Adrenal gland (tissue), 12 donors: ENCODE data around the gene ZBTB7C. TPM values are rescaled to one million over a fixed set of nuclear protein-coding genes. Genes with fewer than 3 reads are reported as not detected.

Experiments used
- DNase-seq, 7 donors: peaks; one replicate each; pipeline ENCODE4 v3.0.0-alpha.2; 2019 to 2020
- H3K27ac ChIP-seq, 5 donors: fragments of 200-600 bp; sonication (generic) in 4 of 5; 1 replicate in 3 of 5; 2 replicates in 2 of 5; pipeline versions ENCODE4 v1.5.1 to v1.8.0; 2016 to 2020; ENCODE audit warnings: mild to moderate bottlenecking in 1 of 5
- H3K27me3 ChIP-seq: fragments of 200-600 bp; 2 replicates; pipeline ENCODE4 v1.8.0; 2021
- H3K36me3 ChIP-seq, 2 donors: fragments of 200-600 bp; replicated peaks in 1 of 2; 1 replicate in 1 of 2; 2 replicates in 1 of 2; pipeline versions ENCODE4 v1.5.1 to v1.8.0; 2018 to 2022
- H3K4me1 ChIP-seq, 2 donors: fragments of 200-600 bp; replicated peaks in 1 of 2; 1 replicate in 1 of 2; 2 replicates in 1 of 2; pipeline versions ENCODE4 v1.5.1 to v1.8.0; 2018 to 2021
- H3K4me3 ChIP-seq, 4 donors: fragments of 200-600 bp; sonication (generic) in 3 of 4; one replicate each; pipeline ENCODE4 v1.5.1; 2016 to 2018
- H3K9me3 ChIP-seq, 3 donors: fragments of 200-600 bp; sonication (generic) in 1 of 3; replicated peaks in 1 of 3; 1 replicate in 2 of 3; 2 replicates in 1 of 3; pipeline versions ENCODE4 v1.5.1 to v1.8.0; 2016 to 2021
- CTCF ChIP-seq, 6 experiments: fragments of 450-650 bp in 4 of 6; fragments of 200-600 bp in 2 of 6; sonication (generic) in 1 of 6; IDR thresholded peaks; 1 replicate in 5 of 6; 2 replicates in 1 of 6; pipeline versions ENCODE4 v1.5.1 to v1.8.0; 2016 to 2021; ENCODE audit warnings: antibody characterized with exemption in 6 of 6, mild to moderate bottlenecking in 2 of 6, moderate library complexity in 1 of 6
- POLR2A ChIP-seq, 2 donors: fragments of 450-650 bp; IDR thresholded peaks; one replicate each; pipeline ENCODE4 v1.6.1; 2017; ENCODE audit warnings: antibody characterized with exemption in 2 of 2, mild to moderate bottlenecking in 2 of 2, moderate library complexity in 1 of 2
- WGBS, 4 donors: extraction: QIAGEN DNeasy Blood & Tissue Kit in 2 of 4; methylation state at CpG; one replicate each; pipeline versions ENCODE4 v1.1.5 to v1.1.7; 2013 to 2017; 5-methylcytosine and 5-hydroxymethylcytosine counted together
- intact Hi-C, 2 donors: fragments of 100-400 bp; cut with DNase I; formaldehyde crosslinking; loops; one replicate each; pipeline versions ENCODE4 v1.14.1 to v1.15.0; 2022 to 2023
- polyA plus RNA-seq, 3 donors: library from polyadenylated mRNA; stranded (reverse); fragments of 200-250 nt in 2 of 3; fragments of 350-450 nt in 1 of 3; fragmentation: Illumina TruSeq in 1 of 3; extraction: RNeasy Lipid Tissue Mini Kit (QIAGEN cat#74804) in 1 of 3; gene quantifications; one replicate each; pipeline ENCODE4 v1.2.3, GENCODE V29; 2013 to 2014
- total RNA-seq, 9 donors: library from RNA; depleted of rRNA in 4 of 9; stranded (reverse); fragments of >200 nt in 4 of 9; fragments of 120-200 nt in 1 of 9; fragmentation: NEBNext Ultra II Directional in 1 of 9; extraction: Animal tissue kit (Norgen Biotek cat#: 25700) in 1 of 9; gene quantifications; one replicate each; pipeline versions ENCODE4 v1.1.0 to v1.2.4, GENCODE V29; 2013 to 2023
- donor health status: healthy with polysubstance abuse.
- donor health status: Bipolar disorder and iron deficiency.
- donor health status: DM: yes; HTN: yes; CAD: no.
- donor health status: DM: no; HTN: no; CAD: no.
- donor health status: DM: no; HTN: no; CAD: no.
- donor health status: DM: yes; HTN: yes; CAD: no.

The ZBTB7C gene
- total and polyA plus RNA-seq, 12 donors = 5.2 to 42.8 (median 26.8) TPM

GRCh38 chr18:48164116-48164515 is 245.1 kb downstream of the ZBTB7C start:
- H3K4me3 ChIP-seq = no peak overlapping the region
- peaks cover 43 to 80% of the 10 kb centered on the region in 2 donors for H3K4me1 ChIP-seq
- no peaks in the 10 kb centered on the region for H3K27me3 ChIP-seq
- H3K27ac ChIP-seq = peak overlapping the region in 4 of 5 donors; percentile 41 to 93 (median 69)
- WGBS, 4 donors = 75 to 87% (median 78%) methylated on average over 4 of the region's 4 CpGs
- H3K36me3 ChIP-seq = no peaks in the 10 kb centered on the region
- intact Hi-C loops = no loop called here
- peak in 2 of 7 donors; percentile 19 to 41 for DNase-seq
- H3K9me3 ChIP-seq = no peaks in the 10 kb centered on the region
- TF ChIP-seq POLR2A (IDR thresholded peaks at IDR 0.05) (no peak), CTCF (IDR thresholded peaks at IDR 0.05) (no peak)

- TF ChIP-seq CTCF (IDR thresholded peaks at IDR 0.05) = no peak
- TF ChIP-seq POLR2A (IDR thresholded peaks at IDR 0.05) = no peak
- peaks cover 39 to 76% of the 10 kb centered on the region in 2 donors for H3K4me1 ChIP-seq
- WGBS, 4 donors = 46 to 63% (median 51%) methylated on average over 3 of the region's 3 CpGs
- DNase-seq = peak in 2 of 7 donors; percentile 8 to 37
- peak overlapping the region in 3 of 5 donors; percentile 74 to 95 (median 93) for H3K27ac ChIP-seq
- intact Hi-C loops = no loop called here
- H3K36me3 ChIP-seq = no peaks in the 10 kb centered on the region
- no peak overlapping the region for H3K4me3 ChIP-seq
- no peaks in the 10 kb centered on the region for H3K9me3 ChIP-seq
- no peaks in the 10 kb centered on the region for H3K27me3 ChIP-seq
Observed at GRCh38 chr18:48163738-48164115, 245.5 kb downstream of the ZBTB7C start.

- DNase-seq = peak in 2 of 7 donors; percentile 19 to 44
- Histone ChIP-seq H3K36me3 (no peaks in the 10 kb centered on the region), H3K27ac (peak overlapping the region in 4 of 5 donors; percentile 48 to 95 (median 92)), H3K4me1 (peaks cover 34 to 70% of the 10 kb centered on the region in 2 donors), H3K27me3 (no peaks in the 10 kb centered on the region), H3K9me3 (no peaks in the 10 kb centered on the region), H3K4me3 (no peak overlapping the region)
- TF ChIP-seq CTCF (IDR thresholded peaks at IDR 0.05) (no peak), POLR2A (IDR thresholded peaks at IDR 0.05) (no peak)
- intact Hi-C loops = no loop called here
- 94 to 99% (median 96%) methylated on average over 4 to 5 of the region's 5 CpGs for WGBS, 4 donors
Observed at GRCh38 chr18:48162956-48163737, 246.0 kb downstream of the ZBTB7C start.

- Histone ChIP-seq H3K27ac (peak overlapping the region; percentile 48 to 95 (median 90)), H3K9me3 (no peaks in the 10 kb centered on the region), H3K36me3 (no peaks in the 10 kb centered on the region), H3K4me3 (peak overlapping the region in 2 of 4 donors; percentile 50 to 58), H3K4me1 (peaks cover 24 to 60% of the 10 kb centered on the region in 2 donors), H3K27me3 (no peaks in the 10 kb centered on the region)
- no peak for TF ChIP-seq CTCF (IDR thresholded peaks at IDR 0.05)
- no peak for TF ChIP-seq POLR2A (IDR thresholded peaks at IDR 0.05)
- 3 to 35% (median 6%) methylated on average over 4 to 38 of the region's 38 CpGs for WGBS, 4 donors
- intact Hi-C loops = no loop called here
- peak in 3 of 7 donors; percentile 72 to 76 (median 76) for DNase-seq
Observed at GRCh38 chr18:48161911-48162698, 247.1 kb downstream of the ZBTB7C start.
